Dermis microvascular lymphatic vessel endothelial cell (primary cell): ENCODE results near the gene ATP11A. TPM values are rescaled to one million over a fixed set of nuclear protein-coding genes. Genes with fewer than 3 reads are reported as not detected.
A peak's percentile ranks its signal among the peaks of the same experiment; 100 is the strongest.

ENCODE experiments used
- DNase-seq, 2 donors: peaks; one replicate each; pipeline versions ENCODE4 v3.0.0 to v3.0.0-alpha.2; 2010; ENCODE audit warnings: low read depth in 2 of 2
- total RNA-seq: library from RNA; depleted of rRNA; stranded (reverse); fragments of >200 nt; gene quantifications from 2 replicates; pipeline ENCODE4 v1.2.1, GENCODE V29; 2014

The ATP11A gene
- total RNA-seq, 1 donor from 2014 or later = 11.2 TPM

- DNase-seq = no peak
Observed at GRCh38 chr13:112741185-112741755, 51.4 kb downstream of the ATP11A start.

DNA sequence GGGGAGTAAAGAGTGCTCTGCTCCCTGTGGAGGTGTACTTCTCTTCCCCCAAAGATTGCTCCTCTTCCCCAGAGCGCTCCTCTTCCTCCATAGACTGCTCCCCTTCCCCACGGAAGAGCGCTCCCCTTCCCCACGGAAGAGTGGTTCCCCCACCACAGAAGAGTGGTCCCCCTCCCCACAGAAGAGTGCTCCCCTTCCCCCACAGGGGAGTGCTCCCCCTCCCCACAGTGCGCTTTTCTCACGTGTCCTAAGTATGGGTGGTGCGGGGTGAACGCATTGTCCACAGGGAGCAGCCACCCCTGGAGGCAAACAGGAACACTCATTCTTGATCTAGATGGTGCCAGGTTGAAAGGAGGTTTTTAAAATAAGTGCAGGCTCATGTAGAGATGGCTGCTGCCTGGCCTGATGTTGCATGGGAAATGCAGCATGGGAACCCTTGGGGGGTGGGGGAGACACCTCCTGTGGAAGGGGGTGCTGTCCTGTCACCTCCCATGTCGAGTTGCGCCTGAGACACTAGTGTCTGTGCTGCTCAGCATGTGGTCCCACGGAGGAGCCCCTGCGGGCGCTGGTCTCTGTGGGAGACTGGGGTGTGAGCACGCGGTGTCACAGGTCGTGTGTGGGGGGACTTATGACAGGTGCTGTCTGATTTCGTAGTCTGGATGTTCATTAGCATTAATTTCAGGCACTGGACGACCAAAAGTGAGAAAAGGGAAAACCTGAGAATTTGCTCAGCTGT lies 52.2 kb downstream of the ATP11A start:
- no peak for DNase-seq

DNA sequence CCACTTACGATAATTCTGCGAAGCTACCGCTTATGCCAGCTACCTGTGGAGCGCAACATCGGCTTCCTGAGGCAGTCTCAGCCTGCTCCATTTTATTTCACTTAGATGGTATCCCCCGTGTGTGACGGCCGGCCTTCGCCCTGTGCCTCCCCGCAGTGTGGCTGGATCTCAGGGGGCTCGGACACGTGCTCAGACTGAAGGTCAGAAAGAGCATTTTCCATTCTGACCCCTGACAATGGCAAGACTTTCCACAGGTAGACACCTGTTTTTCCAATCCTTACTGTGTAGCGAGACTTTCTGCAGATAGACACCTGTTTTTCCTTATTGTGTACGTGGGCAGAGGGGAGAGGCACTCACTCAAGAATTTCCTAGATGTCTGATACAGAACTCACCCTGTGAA lies 52.7 kb downstream of the ATP11A start:
- no peak for DNase-seq

GRCh38 chr13:112743451-112744167 lies 53.8 kb downstream of the ATP11A start:
- DNase-seq = no peak

GRCh38 chr13:112744168-112745021 lies 54.6 kb downstream of the ATP11A start:
- no peak for DNase-seq

GRCh38 chr13:112746044-112746443 lies 56.2 kb downstream of the ATP11A start:
- DNase-seq = no peak

- DNase-seq = peak in 1 of 2 donors; percentile 9
Observed at GRCh38 chr13:112747256-112747655, 57.4 kb downstream of the ATP11A start.

DNA sequence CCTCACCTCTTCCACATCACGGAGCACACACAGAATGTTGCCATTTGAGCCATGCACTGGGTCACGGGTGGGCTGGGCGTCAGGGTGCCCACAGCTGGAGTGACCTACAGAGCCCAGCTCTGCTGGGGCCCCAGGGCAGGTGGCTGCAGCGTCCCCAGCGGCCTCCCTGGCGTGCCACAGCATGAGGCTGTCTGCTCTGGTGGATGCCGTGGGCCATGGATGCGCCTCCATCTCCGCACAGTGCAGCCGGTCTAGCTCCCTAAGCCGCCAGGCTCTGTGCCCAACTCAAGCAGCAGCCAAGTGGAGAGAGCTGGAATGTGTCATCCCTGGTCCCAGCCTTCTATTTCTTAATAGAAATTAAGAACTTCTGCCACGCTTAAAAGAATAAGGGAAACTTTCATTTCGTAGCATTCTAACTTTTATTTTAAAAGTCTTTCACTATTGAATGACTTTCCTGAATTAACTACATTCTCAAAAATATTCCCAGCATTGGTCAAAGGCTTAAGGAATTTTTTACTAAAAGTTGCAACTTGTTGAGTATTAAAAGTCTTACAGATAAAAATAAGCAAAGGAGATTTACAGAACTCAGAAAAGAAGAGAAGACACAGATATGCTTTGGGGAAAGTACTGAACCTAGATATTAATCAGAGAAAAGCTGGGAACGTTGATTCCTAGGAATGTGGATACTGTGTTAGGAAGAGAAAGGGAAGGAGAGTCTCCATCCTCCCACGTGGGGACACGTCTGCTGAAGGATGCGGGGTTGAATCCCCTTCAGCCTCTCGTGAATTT lies 59.3 kb downstream of the ATP11A start:
- no peak for DNase-seq

DNA sequence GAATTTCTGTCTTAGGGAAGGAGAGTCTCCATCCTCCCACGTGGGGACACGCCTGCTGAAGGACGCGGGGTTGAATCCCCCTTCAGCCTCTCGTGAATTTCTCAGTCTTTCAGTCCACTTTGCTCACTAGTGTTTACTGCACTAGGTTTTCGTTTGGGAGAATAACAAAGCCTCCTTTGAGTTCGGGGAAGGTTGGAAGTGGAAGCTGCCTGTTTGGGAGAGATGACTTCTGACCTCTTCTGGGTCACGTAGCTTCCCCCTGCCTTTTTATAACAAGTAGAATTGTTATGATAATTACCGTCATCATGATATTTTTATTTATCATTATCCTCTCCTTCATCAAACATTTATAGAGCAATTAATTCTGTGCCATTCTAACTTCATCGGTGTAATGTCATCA lies 60.7 kb downstream of the ATP11A start:
- DNase-seq = no peak

DNA sequence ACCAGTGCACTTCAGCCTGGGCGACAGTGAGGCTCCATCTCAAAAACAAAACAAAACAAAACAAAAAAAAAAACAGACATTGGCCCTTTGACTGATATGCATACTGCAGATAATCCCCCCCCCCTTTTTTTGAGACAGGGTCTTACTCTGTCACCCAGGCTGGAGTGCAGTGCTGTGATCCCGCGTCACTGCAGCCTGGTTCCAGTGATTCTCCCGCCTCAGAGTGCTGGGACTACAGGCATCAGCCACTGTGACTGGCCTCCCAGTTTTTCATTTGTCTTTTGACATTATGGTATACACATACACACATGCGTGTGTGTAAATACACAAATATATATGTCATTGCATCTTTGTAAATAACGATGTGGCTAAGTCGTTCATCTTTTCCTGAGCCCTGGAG lies 61.8 kb downstream of the ATP11A start:
- DNase-seq = no peak

DNA sequence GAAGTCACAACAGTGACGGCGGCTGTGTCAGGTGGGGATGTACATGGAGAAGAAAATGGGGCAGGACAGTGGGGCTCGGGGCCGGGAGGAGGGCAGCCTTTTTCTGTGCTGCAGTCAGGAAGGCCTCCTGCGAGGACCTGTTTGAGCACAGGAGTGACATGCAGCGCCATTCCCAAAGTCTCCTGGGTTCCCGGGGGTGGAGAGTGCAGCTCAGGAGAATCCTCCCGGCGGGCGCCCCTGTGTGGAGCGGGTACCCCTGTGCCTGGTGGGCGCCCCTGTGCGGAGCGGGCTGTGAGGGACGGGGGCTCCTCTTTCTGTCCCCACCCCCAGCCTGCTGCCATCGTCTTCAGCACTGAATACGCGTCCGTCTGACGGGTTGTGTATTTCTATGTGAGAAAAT lies 62.4 kb downstream of the ATP11A start:
- DNase-seq = no peak

- DNase-seq = peak; percentile 56 to 76
Observed at GRCh38 chr13:112752711-112753541, 63.1 kb downstream of the ATP11A start.

DNA sequence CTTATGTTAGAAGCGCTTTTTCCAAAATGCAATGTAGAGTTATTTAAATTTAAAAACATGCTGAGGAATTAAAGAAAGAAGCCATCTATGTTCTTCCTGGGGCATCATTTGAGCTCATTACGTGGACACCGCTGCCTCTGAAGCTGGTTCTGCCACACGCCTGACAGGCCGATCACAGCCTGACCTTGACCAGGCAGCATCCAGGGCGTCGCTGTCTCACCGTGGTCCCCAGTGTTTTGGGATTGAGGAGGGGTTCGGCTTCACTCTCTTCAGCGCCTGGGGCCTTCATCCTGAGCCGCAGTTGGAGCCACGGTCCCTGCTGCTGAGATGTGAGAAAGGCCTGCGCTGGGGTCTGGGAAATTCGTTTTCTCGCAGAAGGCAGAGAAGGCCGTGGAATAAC lies 64.0 kb downstream of the ATP11A start:
- no peak for DNase-seq

GRCh38 chr13:112754281-112755025 lies 64.6 kb downstream of the ATP11A start:
- DNase-seq = no peak

GRCh38 chr13:112755331-112755730 lies 65.5 kb downstream of the ATP11A start:
- no peak for DNase-seq

GRCh38 chr13:112756081-112756480 lies 66.2 kb downstream of the ATP11A start:
- DNase-seq = no peak

- DNase-seq = no peak
Observed at GRCh38 chr13:112756511-112756966, 66.7 kb downstream of the ATP11A start.

- DNase-seq = no peak
Observed at GRCh38 chr13:112756967-112757758, 67.3 kb downstream of the ATP11A start.

GRCh38 chr13:112757759-112758086 lies 67.9 kb downstream of the ATP11A start:
- no peak for DNase-seq
